Omental fat pad (tissue), 4 donors: ENCODE data around the gene SVIL. TPM values are rescaled to one million over a fixed set of nuclear protein-coding genes. Genes with fewer than 3 reads are reported as not detected.
"Not testable (repeated sequence)": the region's sequence is repeated elsewhere in the genome, so short reads cannot be mapped to it uniquely, and the experiment has no call there.

Experiments
- ATAC-seq: fragments of 150-250 bp; one replicate; pipeline ENCODE4 v1.9.1; 2016; ENCODE audit warnings: mild to moderate bottlenecking, moderate library complexity; ENCODE audit not compliant: low FRiP score
- DNase-seq: peaks from one replicate; pipeline ENCODE4 v3.0.0-alpha.2; 2019; ENCODE audit warnings: low spot score
- total RNA-seq, 4 donors: library from RNA; depleted of rRNA; stranded (reverse); fragments of >200 nt; gene quantifications; one replicate each; pipeline ENCODE4 v1.1.0, GENCODE V29; 2016
- TF ChIP-seq, protein P1 (sequence below), 3 donors: fragments of 450-650 bp; IDR thresholded peaks; one replicate each; pipeline ENCODE4 v1.5.1; 2016 to 2017; ENCODE audit warnings: antibody characterized with exemption in 3 of 3, mild to moderate bottlenecking in 3 of 3, moderate library complexity in 2 of 3

Gene SVIL
- total RNA-seq, 4 donors from 2014 or later, result 22.8 to 44.4 (median 30.5) TPM

DNA sequence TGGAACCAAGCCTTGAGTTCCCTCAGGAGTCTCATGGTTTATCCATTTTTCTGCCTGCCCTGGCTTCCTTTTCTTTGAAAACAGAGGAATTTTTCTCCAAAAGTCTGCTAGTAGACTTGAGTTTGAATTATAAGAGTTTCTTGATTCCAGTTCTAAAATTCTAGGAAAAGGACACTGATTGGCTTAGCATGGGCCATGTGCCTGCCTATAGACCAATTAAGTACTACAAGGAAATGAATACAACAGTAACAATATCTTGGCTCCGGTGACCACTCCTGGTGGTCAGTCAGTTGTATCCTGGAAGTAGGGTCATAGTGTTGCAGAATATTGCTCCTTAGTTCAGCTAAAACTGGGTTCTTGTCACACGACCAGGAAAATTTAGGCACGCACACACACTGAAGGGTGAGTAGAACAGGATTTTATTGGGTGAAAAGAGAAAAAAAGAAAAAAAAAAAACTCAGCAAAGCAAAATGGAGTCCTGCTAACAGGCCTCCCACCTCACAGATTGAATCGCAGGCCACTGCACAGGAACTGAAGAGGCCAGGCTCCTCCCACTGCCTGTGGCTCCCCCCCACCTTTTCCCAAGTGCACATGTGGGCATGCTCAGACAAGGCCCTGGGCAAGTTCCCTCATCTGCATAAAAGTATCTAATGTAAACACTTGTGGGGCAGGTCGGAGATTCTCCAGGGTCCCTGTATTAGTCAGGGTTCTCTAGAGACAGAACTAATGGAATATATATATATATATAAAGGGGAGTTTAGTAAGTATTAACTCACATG, 190.8 kb downstream of the SVIL start:
- TF ChIP-seq, protein P1, sequence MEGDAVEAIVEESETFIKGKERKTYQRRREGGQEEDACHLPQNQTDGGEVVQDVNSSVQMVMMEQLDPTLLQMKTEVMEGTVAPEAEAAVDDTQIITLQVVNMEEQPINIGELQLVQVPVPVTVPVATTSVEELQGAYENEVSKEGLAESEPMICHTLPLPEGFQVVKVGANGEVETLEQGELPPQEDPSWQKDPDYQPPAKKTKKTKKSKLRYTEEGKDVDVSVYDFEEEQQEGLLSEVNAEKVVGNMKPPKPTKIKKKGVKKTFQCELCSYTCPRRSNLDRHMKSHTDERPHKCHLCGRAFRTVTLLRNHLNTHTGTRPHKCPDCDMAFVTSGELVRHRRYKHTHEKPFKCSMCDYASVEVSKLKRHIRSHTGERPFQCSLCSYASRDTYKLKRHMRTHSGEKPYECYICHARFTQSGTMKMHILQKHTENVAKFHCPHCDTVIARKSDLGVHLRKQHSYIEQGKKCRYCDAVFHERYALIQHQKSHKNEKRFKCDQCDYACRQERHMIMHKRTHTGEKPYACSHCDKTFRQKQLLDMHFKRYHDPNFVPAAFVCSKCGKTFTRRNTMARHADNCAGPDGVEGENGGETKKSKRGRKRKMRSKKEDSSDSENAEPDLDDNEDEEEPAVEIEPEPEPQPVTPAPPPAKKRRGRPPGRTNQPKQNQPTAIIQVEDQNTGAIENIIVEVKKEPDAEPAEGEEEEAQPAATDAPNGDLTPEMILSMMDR (IDR thresholded peaks at IDR 0.05), result no peak
- no peak for DNase-seq

DNA sequence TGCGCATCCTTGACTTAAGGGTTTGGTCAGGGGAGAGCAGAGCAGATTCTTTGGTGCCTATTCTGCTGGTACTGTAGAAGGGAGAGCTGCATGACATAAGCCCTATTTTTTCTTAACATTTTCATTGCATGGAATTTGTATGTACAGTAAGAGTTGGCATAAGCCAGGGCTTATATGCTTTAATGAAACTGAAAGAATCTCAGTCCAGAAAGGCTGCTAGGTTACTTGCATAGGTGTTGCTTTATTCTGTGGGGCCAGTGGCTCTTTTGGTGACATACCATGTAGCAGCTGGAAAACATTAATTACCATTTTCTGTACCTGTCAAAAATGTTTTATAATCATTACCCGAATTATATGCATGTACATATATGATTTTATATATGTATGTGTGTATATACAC, 193.8 kb downstream of the SVIL start:
- TF ChIP-seq, protein P1 (IDR thresholded peaks at IDR 0.05), result no peak
- ATAC-seq, result no peak
- DNase-seq, result no peak

More for the DNA sequence above, 190.8 kb downstream of the SVIL start:
- ATAC-seq, result no peak

- ATAC-seq, DNase-seq: not testable (repeated sequence)
Observed at GRCh38 chr10:29439005-29439404, 195.8 kb downstream of the SVIL start.

GRCh38 chr10:29438271-29438670, 196.5 kb downstream of the SVIL start:
- TF ChIP-seq, protein P1 (IDR thresholded peaks at IDR 0.05), result no peak
- DNase-seq, result no peak
- ATAC-seq, result no peak

DNA sequence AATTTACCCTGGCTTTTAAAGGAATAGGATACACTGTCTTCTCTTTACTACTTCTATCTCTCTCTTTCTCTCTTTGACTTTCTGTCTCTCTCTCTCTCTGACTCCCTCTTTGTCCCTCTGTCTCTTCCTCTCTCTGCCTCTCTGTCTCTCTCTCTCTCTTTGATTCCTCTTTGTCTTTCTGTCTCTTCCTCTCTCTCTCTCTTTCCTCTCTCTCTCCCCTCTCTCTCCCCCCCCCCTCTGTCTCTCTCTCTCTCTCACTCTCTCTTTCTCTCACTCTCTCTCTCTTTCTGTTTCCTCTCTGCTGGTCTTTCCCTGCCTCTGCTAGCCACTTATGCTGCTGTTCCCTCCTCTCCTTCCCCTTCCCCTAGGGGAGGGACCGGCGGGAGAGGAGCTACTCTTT, 196.9 kb downstream of the SVIL start:
- ATAC-seq (no peak), DNase-seq (no peak)
- TF ChIP-seq, protein P1 (IDR thresholded peaks at IDR 0.05), result no peak

GRCh38 chr10:29435809-29436501, 198.8 kb downstream of the SVIL start:
- ATAC-seq (no peak), DNase-seq (no peak)
- TF ChIP-seq, protein P1 (IDR thresholded peaks at IDR 0.05), result no peak

DNA sequence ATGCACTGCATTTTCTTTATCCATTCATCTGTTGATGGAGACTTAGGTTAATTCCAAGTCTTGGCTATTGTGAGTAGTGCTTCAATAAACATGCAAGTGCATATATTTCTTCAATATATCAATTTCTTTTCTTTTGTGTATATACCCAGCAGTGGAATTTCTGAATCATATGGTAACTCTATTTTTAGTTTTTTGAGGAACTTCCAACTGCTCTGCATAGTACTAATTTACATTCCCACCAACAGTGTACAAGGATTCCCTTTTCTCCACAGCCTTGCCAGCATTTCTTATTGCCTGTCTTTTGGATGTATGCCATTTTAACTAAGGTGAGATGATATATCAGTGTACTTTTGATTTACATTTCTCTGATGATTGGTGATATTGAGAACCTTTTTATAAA, 200.7 kb downstream of the SVIL start:
- no peak for ATAC-seq
- DNase-seq, result no peak
- TF ChIP-seq, protein P1 (IDR thresholded peaks at IDR 0.05), result no peak
